NCI-H2171 treated with DMSO at 0.1 percent for 48 hours (cell line): ENCODE measurements around the gene NT5DC2.
A peak's percentile ranks its signal among the peaks of the same experiment; 100 is the strongest.

Experiments used
- DNase-seq: peaks from one replicate; lab custom pipeline; 2025; lab: John Stamatoyannopoulos, UW

NT5DC2 gene

DNA sequence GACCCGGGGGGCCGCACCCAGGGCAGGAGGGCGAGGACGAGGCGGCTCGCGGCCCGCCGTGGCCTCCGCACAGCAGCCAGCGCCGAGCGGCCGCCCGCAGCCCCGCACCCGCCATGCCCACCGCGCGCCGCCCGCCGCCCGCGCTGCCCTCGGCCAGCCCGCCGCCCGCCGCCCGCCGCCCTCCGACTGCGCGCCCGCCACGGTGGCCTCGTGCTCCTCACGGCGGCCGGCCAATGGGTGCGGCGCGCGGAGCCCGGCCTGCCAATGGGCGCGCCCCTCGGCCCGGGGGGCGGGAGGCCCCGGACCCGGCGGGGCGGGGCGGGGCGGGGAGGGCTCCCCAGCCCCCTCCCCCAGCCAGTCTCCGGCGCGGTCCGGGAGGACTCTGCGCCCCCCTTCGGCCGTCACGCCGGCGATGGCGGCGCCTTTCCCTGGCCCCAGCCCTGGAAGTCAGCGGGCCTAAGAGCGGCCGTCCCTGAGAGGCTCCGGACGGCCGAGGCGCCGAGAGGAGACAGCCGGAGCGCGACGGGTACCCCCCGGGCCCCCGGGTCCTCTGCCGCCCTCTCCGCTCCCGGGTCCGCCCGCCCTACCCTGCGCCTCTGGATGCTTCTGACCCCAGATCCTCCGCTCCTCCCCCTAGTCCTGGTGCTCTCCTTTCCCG lies at the start of gene NT5DC2:
TSS of gene NT5DC2 (minus strand) at position 235 of the 658 bp plus-strand sequence. CDS start at position 115, 120 bp downstream.
- peak; percentile 18 for DNase-seq

GRCh38 chr3:52574056-52574965 lies 40.7 kb upstream of the NT5DC2 start:
- no peak for DNase-seq

DNA sequence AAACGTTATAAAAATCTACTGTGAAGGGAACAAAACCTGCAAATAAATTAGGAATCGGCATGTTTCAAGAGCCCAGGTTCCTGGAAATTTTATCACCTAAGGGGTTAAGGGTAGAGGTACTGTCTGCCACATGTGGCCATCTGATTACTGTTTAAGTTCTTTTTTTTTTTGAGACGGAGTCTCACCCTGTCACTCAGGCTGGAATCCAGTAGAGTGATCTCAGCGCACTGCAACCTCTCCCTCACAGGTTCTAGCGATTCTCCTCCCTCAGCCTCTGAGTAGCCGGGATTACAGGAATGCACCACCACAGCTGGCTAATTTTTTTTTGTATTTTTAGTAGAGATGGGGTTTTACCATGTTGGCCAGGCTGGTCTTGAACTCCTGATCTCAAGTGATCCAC lies 38.6 kb upstream of the NT5DC2 start:
- no peak for DNase-seq

DNA sequence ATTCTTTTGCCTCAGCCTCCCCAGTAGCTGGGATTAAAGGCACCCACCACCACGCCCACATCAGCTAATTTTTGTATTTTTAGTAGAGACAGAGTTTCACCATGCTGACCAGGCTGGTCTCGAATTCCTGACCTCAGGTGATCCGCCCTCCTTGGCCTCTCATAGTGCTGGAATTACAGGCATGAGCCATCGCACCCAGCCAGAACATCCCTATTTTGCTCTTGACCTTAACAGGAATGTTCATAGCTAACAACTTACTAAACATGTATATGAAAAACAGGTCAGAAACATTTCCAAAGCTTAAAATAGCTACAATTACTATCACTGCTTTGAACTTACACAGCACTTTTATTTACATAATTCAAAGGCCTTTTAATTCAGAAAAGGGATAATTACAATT lies 36.4 kb upstream of the NT5DC2 start:
- no peak for DNase-seq

- no peak for DNase-seq
These were observed 34.4 kb upstream of the NT5DC2 start for GRCh38 chr3:52568069-52568468.

GRCh38 chr3:52563984-52564383 lies 30.3 kb upstream of the NT5DC2 start:
- no peak for DNase-seq

- no peak for DNase-seq
These were observed 27.5 kb upstream of the NT5DC2 start for GRCh38 chr3:52561028-52561747.

- no peak for DNase-seq
These were observed 24.8 kb upstream of the NT5DC2 start for GRCh38 chr3:52558436-52558835.

DNA sequence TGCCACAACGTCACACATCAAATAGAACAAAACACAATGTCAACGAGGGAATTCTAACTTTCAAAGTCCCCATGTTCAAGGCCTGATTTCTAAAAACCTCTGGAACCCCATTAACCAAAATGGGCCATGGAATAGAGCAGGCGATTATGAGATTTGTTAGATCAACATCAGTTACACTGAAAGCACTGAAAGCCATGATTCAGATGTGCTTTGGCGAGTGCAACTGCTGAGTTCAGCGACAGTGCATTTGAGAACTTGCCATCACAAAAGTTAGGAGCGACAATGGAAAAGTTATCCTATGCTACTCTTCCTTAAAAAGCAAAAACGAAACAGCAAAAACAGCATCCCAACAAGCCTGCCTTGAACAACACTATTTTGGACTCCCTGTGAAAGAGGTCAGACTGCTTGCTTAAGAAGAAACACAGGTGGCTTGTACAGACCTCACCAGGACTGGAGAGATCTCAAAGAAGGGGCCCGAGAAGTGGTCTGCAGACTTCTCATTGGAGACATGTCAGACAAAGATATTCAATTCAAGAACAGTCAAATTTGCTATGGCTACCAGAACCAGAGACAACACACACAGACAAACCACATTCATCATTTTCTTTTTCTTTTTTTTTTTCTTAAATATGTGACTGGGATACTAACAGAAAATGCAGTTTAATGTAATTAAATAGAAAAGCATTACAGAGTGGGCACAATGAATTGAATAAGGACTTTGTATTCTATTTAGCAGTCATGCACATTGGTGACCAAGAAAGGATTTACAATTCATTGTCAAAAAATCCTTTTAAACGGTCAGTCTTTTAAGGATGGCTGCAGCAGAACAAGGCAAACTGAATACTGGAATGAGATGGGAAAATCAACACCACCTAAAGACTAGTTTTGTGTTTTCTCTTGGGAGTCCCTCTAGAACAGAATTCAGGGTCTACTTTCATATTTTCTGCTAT lies 23.6 kb upstream of the NT5DC2 start:
- no peak for DNase-seq

DNA sequence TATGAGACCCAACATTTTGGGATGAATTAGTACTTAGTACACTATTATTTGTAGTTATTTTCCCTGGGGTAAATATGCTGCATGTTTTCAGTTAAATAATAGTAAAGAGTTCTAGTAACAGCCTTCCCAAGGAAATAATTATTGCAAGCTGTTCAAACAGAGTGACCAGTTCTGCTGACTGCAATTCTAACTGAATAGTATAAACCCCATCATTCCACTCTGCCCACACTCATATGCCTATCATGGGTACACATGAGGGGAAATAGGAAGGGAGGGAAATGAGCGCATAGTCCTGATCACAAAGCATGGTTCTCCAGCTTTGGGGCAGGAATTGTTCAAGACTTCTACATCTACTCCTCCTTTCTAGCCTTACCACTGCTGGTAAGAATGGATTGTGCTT lies 21.4 kb upstream of the NT5DC2 start:
- no peak for DNase-seq

DNA sequence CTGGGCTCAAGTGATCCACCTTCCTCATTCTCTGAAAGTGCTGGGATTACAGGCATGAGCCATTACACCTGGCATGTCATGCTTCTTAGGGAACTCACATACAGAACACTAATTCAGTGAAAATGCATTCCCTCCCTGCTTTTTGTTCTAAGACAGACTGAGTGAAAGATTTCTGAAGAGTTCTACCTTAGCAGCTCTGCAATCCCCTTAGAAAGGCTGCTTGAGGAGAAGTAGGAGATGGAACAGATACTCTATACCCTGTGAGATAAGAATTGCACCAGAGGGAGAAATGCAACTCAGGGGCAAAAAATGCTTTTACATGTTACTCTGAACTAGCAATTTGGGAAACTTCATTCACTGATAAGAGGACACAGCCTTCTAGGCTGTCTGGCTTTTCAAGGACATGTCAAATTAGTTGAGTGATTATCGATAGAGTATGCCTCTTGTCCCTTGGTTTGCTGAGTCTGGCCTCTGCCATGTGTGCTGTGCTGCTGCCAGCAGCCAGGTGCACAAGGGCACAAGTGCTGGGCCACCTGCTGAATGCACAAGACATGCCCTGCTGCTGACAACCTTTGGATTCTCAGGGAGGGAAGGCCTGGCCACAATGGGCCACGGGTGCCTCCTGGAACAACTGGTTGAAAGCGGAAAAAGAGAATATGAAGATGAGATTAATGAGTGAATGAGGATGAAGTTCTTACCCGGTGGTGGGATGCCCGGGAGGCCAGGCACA lies 20.5 kb upstream of the NT5DC2 start:
- no peak for DNase-seq

DNA sequence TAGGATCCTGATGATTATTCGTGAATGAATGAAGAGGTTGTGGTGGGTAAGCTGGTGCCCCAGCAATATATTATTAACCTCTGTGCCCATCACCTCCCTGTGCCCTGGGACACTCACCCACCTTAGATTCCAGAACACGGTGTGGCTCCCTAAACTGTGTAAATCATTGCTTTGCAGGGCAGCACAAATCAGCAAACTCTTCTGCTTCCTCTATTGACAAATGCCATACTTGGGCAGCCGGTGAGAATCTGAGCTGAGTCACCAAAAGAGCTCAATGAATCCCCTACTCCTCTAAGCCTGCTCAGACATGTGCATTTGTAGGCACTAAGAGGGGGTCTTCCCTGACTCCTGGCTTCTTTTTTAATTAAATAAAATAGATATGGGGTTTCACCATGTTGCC lies 18.4 kb upstream of the NT5DC2 start:
- DNase-seq: no peak

DNA sequence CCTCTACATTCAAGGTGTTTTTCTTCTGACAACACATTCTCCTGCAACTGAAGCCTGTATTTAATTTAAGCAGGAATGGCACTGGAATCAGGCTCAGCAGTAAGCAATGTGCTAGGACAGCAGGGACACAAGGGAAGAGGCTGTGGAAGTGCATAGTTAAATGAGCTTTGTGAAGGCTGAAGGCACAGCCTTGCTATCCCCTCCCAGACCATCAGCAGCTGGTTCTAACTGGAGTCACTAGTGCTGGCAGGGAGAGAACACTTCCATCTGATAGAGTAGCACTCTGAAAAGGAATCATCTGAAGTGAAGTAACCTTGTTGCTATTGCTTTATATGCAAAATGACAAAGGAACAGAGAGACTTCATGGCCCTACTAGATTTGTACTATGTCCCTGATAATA lies 17.5 kb upstream of the NT5DC2 start:
- no peak for DNase-seq

GRCh38 chr3:52547143-52547542 lies 13.5 kb upstream of the NT5DC2 start:
- no peak for DNase-seq

GRCh38 chr3:52546111-52546901 lies 12.6 kb upstream of the NT5DC2 start:
- no peak for DNase-seq

DNA sequence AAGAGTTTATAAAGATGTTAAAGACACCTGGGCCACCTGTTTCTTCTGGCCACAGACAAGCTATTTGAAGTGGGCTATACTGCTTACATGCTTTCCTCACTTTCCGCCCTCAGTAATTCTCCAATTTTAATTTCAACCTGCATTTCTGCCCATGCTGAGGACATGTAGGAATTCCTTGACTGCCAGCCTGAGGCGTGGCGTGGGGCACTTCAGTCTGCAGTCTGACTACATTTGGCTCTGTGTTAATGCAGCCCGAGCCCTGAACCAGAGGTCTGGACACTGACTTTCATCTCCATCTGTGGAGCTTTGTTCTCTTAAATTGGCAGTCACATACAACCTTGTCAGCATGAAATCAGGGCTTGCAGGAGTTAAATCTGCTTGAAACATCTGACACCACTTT lies 11.3 kb upstream of the NT5DC2 start:
- DNase-seq: no peak

DNA sequence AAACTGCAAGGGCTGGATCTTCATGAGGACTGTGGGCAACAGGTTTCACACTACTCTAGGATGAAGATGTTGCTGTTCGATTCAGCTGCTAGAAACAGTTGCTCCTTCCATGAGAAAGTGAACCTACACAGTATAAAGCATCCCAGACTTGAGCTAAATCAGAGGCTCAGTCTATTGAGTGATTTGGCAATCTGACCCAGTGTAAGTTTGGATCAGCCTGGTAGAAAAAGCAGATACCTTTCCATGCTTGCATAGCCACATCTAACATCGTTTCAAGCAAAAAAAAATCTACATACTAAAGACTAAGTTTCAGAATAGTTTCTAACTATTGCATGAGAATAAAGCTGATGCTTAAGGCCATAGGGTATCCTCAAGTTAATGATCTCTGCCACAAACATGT lies 7.4 kb upstream of the NT5DC2 start:
- no peak for DNase-seq

DNA sequence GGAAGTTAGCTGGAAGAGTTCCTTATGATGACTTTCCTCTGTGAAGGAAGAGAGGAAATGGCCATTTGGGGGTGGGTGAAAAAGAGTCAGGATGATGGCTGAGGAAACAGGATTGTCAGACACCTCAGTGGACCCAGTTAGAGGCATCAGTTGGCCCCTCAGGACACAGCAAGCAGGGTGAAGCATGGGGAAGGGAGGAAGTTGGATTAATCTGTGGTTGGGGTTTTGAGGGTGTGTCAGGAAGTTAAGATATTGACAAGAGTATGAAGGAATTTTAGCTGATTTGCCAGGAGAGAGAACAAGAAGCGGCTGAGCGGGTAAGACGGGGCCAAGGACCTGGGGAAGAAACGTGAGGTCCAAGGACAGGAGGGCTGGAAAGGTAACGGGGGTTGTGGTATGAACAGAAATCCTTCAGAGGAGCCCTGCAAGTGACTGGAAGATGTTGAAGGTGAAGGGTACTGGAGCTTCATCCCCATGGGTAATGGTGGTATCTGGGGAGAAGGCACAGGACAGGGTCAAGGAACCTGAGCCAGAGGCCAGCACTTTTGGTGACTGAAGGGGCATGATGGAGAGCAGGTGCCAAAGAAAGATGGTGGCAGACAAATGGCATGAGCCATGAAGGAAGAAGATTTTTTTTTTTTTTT lies 5.5 kb upstream of the NT5DC2 start:
- DNase-seq: no peak

DNA sequence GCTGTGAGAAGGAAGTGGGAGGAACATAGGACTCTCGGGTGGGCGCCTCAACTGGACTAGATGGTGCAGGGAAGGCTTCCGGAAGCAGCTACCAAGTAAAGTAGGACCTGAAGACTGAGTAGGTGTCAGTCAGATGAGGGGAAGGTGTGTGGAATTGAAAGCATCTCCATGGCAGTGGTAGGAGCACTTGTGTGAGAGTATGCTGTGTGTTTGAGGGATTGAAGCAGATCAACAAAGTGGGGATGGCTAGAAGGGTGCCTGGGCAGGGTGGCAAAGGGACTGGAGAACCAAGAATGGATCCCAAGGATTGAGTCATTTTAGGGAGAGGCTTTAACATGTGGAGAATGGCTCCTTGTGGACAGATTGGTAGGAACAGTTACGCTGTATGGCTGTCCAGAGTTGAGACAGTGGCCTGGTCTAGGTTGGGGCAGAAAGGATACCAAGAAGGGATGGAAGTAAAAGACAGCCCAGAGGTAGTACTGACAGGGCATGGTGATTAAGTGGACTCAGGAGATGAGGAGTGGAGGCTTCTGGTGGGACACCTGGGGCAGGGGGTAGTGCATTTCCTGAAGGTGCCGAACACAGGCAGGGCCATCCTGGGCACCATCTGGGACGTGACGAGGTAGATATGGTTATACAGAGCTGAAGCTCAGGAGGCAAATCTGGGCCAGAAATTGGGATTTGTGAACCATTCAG lies 4.2 kb upstream of the NT5DC2 start:
- DNase-seq: no peak
